ENCODE data around the gene HIVEP1. TPM values are rescaled to one million over a fixed set of nuclear protein-coding genes. Genes with fewer than 3 reads are reported as not detected.
A peak's percentile ranks its signal among the peaks of the same experiment; 100 is the strongest.

Gene HIVEP1
- total RNA-seq, 6 experiments from 2014 or later, result 13.2 to 23.3 (median 17.8) TPM

- Histone ChIP-seq H3K9me3 (no peaks in the 10 kb centered on the region), H3K4me3 (no peak overlapping the region), H3K36me3 (peaks cover 0 to 21% (median 9%) of the 10 kb centered on the region in 4 donors), H3K27me3 (no peaks in the 10 kb centered on the region), H3K27ac (no peak overlapping the region), H3K4me1 (peaks cover 0 to 9% (median 0%) of the 10 kb centered on the region in 4 donors)
- TF ChIP-seq, protein P1, sequence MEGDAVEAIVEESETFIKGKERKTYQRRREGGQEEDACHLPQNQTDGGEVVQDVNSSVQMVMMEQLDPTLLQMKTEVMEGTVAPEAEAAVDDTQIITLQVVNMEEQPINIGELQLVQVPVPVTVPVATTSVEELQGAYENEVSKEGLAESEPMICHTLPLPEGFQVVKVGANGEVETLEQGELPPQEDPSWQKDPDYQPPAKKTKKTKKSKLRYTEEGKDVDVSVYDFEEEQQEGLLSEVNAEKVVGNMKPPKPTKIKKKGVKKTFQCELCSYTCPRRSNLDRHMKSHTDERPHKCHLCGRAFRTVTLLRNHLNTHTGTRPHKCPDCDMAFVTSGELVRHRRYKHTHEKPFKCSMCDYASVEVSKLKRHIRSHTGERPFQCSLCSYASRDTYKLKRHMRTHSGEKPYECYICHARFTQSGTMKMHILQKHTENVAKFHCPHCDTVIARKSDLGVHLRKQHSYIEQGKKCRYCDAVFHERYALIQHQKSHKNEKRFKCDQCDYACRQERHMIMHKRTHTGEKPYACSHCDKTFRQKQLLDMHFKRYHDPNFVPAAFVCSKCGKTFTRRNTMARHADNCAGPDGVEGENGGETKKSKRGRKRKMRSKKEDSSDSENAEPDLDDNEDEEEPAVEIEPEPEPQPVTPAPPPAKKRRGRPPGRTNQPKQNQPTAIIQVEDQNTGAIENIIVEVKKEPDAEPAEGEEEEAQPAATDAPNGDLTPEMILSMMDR (IDR thresholded peaks at IDR 0.05), result no peak
- TF ChIP-seq POLR2A (IDR thresholded peaks at IDR 0.05), result no peak
- ATAC-seq (no peak), DNase-seq (no peak)
- WGBS (ENCODE audit: insufficient coverage, low coverage, low lambda C conversion rate, missing lambda C conversion rate), result 87% methylated on average over 3 of the region's 3 CpGs
- intact Hi-C loops (cut with DNase I), result no loop called here
Measured at GRCh38 chr6:12116978-12117377, 104.9 kb downstream of the HIVEP1 start.

DNA sequence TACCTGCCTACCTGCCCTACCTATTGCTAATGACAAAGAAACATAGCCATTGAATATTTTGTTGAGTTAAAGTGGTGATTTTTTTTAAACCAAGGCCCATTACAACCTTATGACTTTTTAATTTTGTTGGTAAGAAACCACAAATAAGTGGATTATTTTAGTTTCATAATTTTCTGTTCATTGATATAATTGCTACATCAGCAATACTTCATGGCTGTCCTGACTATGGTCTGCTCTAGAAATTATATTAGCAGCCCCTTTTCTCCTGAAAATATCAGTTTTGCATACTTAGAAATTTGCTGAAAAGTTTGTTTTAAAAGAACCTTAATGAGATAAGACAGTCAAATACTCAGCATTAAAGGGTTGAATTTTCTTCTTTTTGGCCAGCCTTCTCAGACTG, 106.5 kb downstream of the HIVEP1 start:
- Histone ChIP-seq H3K4me3 (no peak overlapping the region), H3K27ac (no peak overlapping the region), H3K36me3 (peaks cover 0 to 21% (median 9%) of the 10 kb centered on the region in 4 donors), H3K9me3 (no peaks in the 10 kb centered on the region), H3K4me1 (peaks cover 0 to 9% (median 0%) of the 10 kb centered on the region in 4 donors), H3K27me3 (no peaks in the 10 kb centered on the region)
- intact Hi-C loops (cut with DNase I), result no loop called here
- ATAC-seq, result no peak
- no peak for DNase-seq
- TF ChIP-seq POLR2A (IDR thresholded peaks at IDR 0.05), result no peak
- TF ChIP-seq, protein P1 (IDR thresholded peaks at IDR 0.05), result no peak

- TF ChIP-seq, protein P1 (IDR thresholded peaks at IDR 0.05), result no peak
- TF ChIP-seq POLR2A (IDR thresholded peaks at IDR 0.05), result no peak
- Histone ChIP-seq H3K4me3 (no peak overlapping the region), H3K9me3 (no peaks in the 10 kb centered on the region), H3K27ac (no peak overlapping the region), H3K27me3 (no peaks in the 10 kb centered on the region), H3K36me3 (peaks cover 0 to 21% (median 9%) of the 10 kb centered on the region in 4 donors), H3K4me1 (peaks cover 0 to 9% (median 0%) of the 10 kb centered on the region in 4 donors)
- ATAC-seq (peak; percentile 77 to 96 (median 92)), DNase-seq (no peak)
- 0% methylated on average over 2 of the region's 2 CpGs for WGBS (ENCODE audit: insufficient coverage, low coverage, low lambda C conversion rate, missing lambda C conversion rate)
- intact Hi-C loops (cut with DNase I), result no loop called here
Measured at GRCh38 chr6:12119085-12119588, 107.0 kb downstream of the HIVEP1 start.

- no peak overlapping the region for H3K4me3 ChIP-seq
- no peak overlapping the region for H3K27ac ChIP-seq
- no peaks in the 10 kb centered on the region for H3K4me1 ChIP-seq
- no peaks in the 10 kb centered on the region for H3K9me3 ChIP-seq
- no peak for ATAC-seq
- no peaks in the 10 kb centered on the region for H3K27me3 ChIP-seq
- 87% methylated on average over 4 of the region's 4 CpGs for WGBS (ENCODE audit: insufficient coverage, low coverage, low lambda C conversion rate, missing lambda C conversion rate)
- TF ChIP-seq POLR2A (IDR thresholded peaks at IDR 0.05), result no peak
- TF ChIP-seq, protein P1 (IDR thresholded peaks at IDR 0.05), result no peak
- intact Hi-C loops (cut with DNase I), result no loop called here
- no peak for DNase-seq
- peaks cover 0 to 22% (median 7%) of the 10 kb centered on the region in 4 donors for H3K36me3 ChIP-seq
Measured at GRCh38 chr6:12125396-12125795, 113.3 kb downstream of the HIVEP1 start.

GRCh38 chr6:12126051-12126450, 113.9 kb downstream of the HIVEP1 start:
- no peak for ATAC-seq
- peaks cover 0 to 22% (median 3%) of the 10 kb centered on the region in 4 donors for H3K36me3 ChIP-seq
- intact Hi-C loops (cut with DNase I), result no loop called here
- no peak overlapping the region for H3K27ac ChIP-seq
- no peak for DNase-seq
- H3K9me3 ChIP-seq, result no peaks in the 10 kb centered on the region
- no peak overlapping the region for H3K4me3 ChIP-seq
- TF ChIP-seq POLR2A (IDR thresholded peaks at IDR 0.05), result no peak
- TF ChIP-seq, protein P1 (IDR thresholded peaks at IDR 0.05), result no peak
- no peaks in the 10 kb centered on the region for H3K27me3 ChIP-seq
- no peaks in the 10 kb centered on the region for H3K4me1 ChIP-seq
- WGBS (ENCODE audit: insufficient coverage, low coverage, low lambda C conversion rate, missing lambda C conversion rate), result 91% methylated on average over 1 of the region's 1 CpG

Measured in right lobe of liver (tissue), 6 donors.